K562 (cell line): ENCODE data around the gene PARK7. TPM values are rescaled to one million over a fixed set of nuclear protein-coding genes. Genes with fewer than 3 reads are reported as not detected.
A peak's percentile ranks its signal among the peaks of the same experiment; 100 is the strongest.

Source experiments
- CHD4 ChIP-seq: fragments of 200-600 bp; sonication (generic); IDR thresholded peaks from 3 replicates; pipeline ENCODE4 v1.6.1; 2012; ENCODE audit warnings: low read depth, mild to moderate bottlenecking, mixed read lengths, low read length, inconsistent platforms; ENCODE audit not compliant: insufficient read depth, insufficient replicate concordance, poor library complexity, severe bottlenecking
- CREB1 ChIP-seq, 2 experiments: sonication (generic) in 1 of 2; formaldehyde crosslinking in 1 of 2; IDR thresholded peaks; 2 replicates each; pipeline versions ENCODE4 v1.6.1 to v1.8.0; 2012 to 2022; ENCODE audit warnings: inconsistent platforms in 1 of 2, mild to moderate bottlenecking in 1 of 2, missing genetic modification reagents in 1 of 2, moderate library complexity in 1 of 2
- DNMT1 ChIP-seq: fragments of 450-650 bp; IDR thresholded peaks from 2 replicates; pipeline ENCODE4 v1.6.1; 2016; ENCODE audit warnings: antibody characterized with exemption, mild to moderate bottlenecking
- EHMT2 ChIP-seq: fragments of 450-650 bp; IDR thresholded peaks from 2 replicates; pipeline ENCODE4 v1.6.1; 2018; ENCODE audit warnings: antibody characterized with exemption
- ETV1 ChIP-seq: fragments of 450-650 bp; conservative IDR thresholded peaks from 2 replicates; pipeline ENCODE4 v1.6.1; 2016; ENCODE audit warnings: missing genetic modification characterization, control low read depth, low read depth, missing compliant biosample characterization
- GABPB1 ChIP-seq: sonication (generic); formaldehyde crosslinking; IDR thresholded peaks from 2 replicates; pipeline ENCODE4 v1.8.0; 2022; ENCODE audit warnings: mild to moderate bottlenecking, missing genetic modification reagents
- HLTF ChIP-seq: fragments of 450-650 bp; IDR thresholded peaks from 2 replicates; pipeline ENCODE4 v1.6.1; 2016
- KAT7 ChIP-seq: sonication (generic); formaldehyde crosslinking; IDR thresholded peaks from 2 replicates; pipeline ENCODE4 v1.8.0; 2022; ENCODE audit warnings: missing genetic modification reagents, mild to moderate bottlenecking, borderline replicate concordance
- KDM4B ChIP-seq, 2 experiments: fragments of 450-650 bp in 1 of 2; sonication (generic) in 1 of 2; IDR thresholded peaks; 2 replicates each; pipeline ENCODE4 v1.6.1; 2016 to 2017; ENCODE audit warnings: borderline replicate concordance in 2 of 2, antibody characterized with exemption in 1 of 2, low read depth in 1 of 2, mild to moderate bottlenecking in 1 of 2
- KHSRP ChIP-seq: fragments of 450-650 bp; IDR thresholded peaks from 2 replicates; pipeline ENCODE4 v1.6.1; 2017
- KLF6 ChIP-seq: fragments of 250-450 bp; sonication (Bioruptor Pico); IDR thresholded peaks from 2 replicates; pipeline ENCODE4 v1.4.0; 2020; ENCODE audit warnings: mild to moderate bottlenecking, moderate library complexity, borderline replicate concordance
- LARP7 ChIP-seq: fragments of 450-650 bp; IDR thresholded peaks from 2 replicates; pipeline ENCODE4 v1.6.1; 2016
- MAFF ChIP-seq: IDR thresholded peaks from 2 replicates; pipeline ENCODE4 v1.6.1; 2012; ENCODE audit warnings: low read length, improper control_type of control experiment
- MCM3 ChIP-seq: fragments of 450-650 bp; IDR thresholded peaks from 2 replicates; pipeline ENCODE4 v1.6.1; 2016
- MTA1 ChIP-seq: fragments of 450-650 bp; IDR thresholded peaks from 2 replicates; pipeline ENCODE4 v1.6.1; 2017; ENCODE audit warnings: borderline replicate concordance
- NEUROD1 ChIP-seq: fragments of 150-350 bp; IDR thresholded peaks from 2 replicates; pipeline ENCODE4 v1.6.1; 2014; ENCODE audit warnings: borderline replicate concordance, low read length, low read depth; ENCODE audit not compliant: partially characterized antibody
- PCBP2 ChIP-seq: fragments of 200-400 bp; formaldehyde crosslinking; IDR thresholded peaks from 2 replicates; pipeline ENCODE4 v1.6.1; 2018; ENCODE audit warnings: low read length, low read depth, mild to moderate bottlenecking, moderate library complexity; ENCODE audit not compliant: poor library complexity, severe bottlenecking
- PHB ChIP-seq: fragments of 250-450 bp; sonication (Bioruptor Pico); IDR thresholded peaks from 2 replicates; pipeline ENCODE4 v1.5.0; 2021
- RB1 ChIP-seq: fragments of 450-650 bp; IDR thresholded peaks from 2 replicates; pipeline ENCODE4 v1.6.1; 2017; ENCODE audit warnings: low read depth, mild to moderate bottlenecking
- RFX1 ChIP-seq: fragments of 450-650 bp; IDR thresholded peaks from 2 replicates; pipeline ENCODE4 v1.6.1; 2016; ENCODE audit warnings: mild to moderate bottlenecking, moderate library complexity
- SREBF2 ChIP-seq: sonication (generic); formaldehyde crosslinking; IDR thresholded peaks from 2 replicates; pipeline ENCODE4 v1.4.0; 2020; ENCODE audit warnings: mild to moderate bottlenecking, missing genetic modification reagents
- STAG1 ChIP-seq: sonication (generic); formaldehyde crosslinking; IDR thresholded peaks from 2 replicates; pipeline ENCODE4 v1.5.0; 2020; ENCODE audit warnings: missing genetic modification reagents, borderline replicate concordance
- TAF9B ChIP-seq: fragments of 450-650 bp; IDR thresholded peaks from 2 replicates; pipeline ENCODE4 v1.6.1; 2018; ENCODE audit warnings: mild to moderate bottlenecking; ENCODE audit not compliant: partially characterized antibody
- THAP12 ChIP-seq: fragments of 250-450 bp; sonication (Bioruptor Pico); IDR thresholded peaks from 2 replicates; pipeline ENCODE4 v1.9.0; 2021; ENCODE audit warnings: mild to moderate bottlenecking, inconsistent platforms
- ZNF398 ChIP-seq: fragments of 250-450 bp; sonication (Bioruptor Pico); IDR thresholded peaks from 2 replicates; pipeline ENCODE4 v1.8.0; 2021; ENCODE audit warnings: moderate library complexity, mild to moderate bottlenecking, inconsistent platforms
- polyA plus RNA-seq, 8 experiments: library from polyadenylated mRNA; depleted of rRNA in 4 of 8; stranded (reverse) in 5 of 8; unstranded in 3 of 8; fragments of >200 nt; fragmentation: Nextera tagmentation in 2 of 8; fragmentation: Illumina TruSeq in 1 of 8; extraction: Ambion mirVana in 2 of 8; extraction: Trizol in 1 of 8; gene quantifications; 2 replicates each; pipeline versions ENCODE4 v1.2.1 to v1.2.3, GENCODE V29; 2011 to 2014; ENCODE audit warnings: inconsistent platforms in 1 of 8, missing spikeins in 1 of 8
- total RNA-seq, 7 experiments: library from RNA; depleted of rRNA in 6 of 7; stranded (reverse); fragments of >200 nt in 6 of 7; fragmentation: Illumina TruSeq in 2 of 7; extraction: Trizol in 2 of 7; gene quantifications; 2 replicates each; pipeline versions ENCODE4 v1.2.1 to v1.2.3, GENCODE V29; 2011 to 2021; ENCODE audit warnings: low replicate concordance in 1 of 7

The PARK7 gene
- total and polyA plus RNA-seq, 9 of the 15 experiments (the other 6 are each of a cell fraction or from before 2014, with no cell fraction given): 374 to 1,298 (median 484) TPM

- TF ChIP-seq RB1: peak; percentile 34; the same call in 1 of the 2 replicates
- no peak for TF ChIP-seq LARP7
- TF ChIP-seq STAG1 (CRISPR knock-in tag): no peak
- peak; percentile 60 for TF ChIP-seq ETV1 (tag)
- no peak for TF ChIP-seq KHSRP
- no peak for TF ChIP-seq PHB (CRISPR knock-in tag)
- TF ChIP-seq KDM4B (IDR thresholded peaks at IDR 0.05; ENCODE audit: borderline replicate concordance in 2 of 2, low read depth in 1 of 2): no peak
- TF ChIP-seq TAF9B: peak; percentile 76
- TF ChIP-seq CREB1 (IDR thresholded peaks at IDR 0.05): peak; percentile 75
- TF ChIP-seq CREB1 (CRISPR knock-in tag; IDR thresholded peaks at IDR 0.05): peak; percentile 41; the same call in 1 of the 2 replicates
- TF ChIP-seq KAT7 (CRISPR knock-in tag): no peak
- TF ChIP-seq RFX1: no peak
- TF ChIP-seq SREBF2 (CRISPR knock-in tag): no peak
- TF ChIP-seq GABPB1: peak; percentile 71; the same call in 1 of the 2 replicates
- TF ChIP-seq THAP12 (CRISPR knock-in tag): no peak
- peak; percentile 45; the same call in 1 of the 2 replicates for TF ChIP-seq MAFF
- no peak for TF ChIP-seq PCBP2
- TF ChIP-seq MCM3: no peak
- TF ChIP-seq HLTF: no peak
- TF ChIP-seq EHMT2: no peak
- TF ChIP-seq NEUROD1: peak; percentile 86
- TF ChIP-seq MTA1: peak; percentile 21; the same call in 1 of the 2 replicates
- TF ChIP-seq CHD4: no peak
- TF ChIP-seq DNMT1: no peak
- no peak for TF ChIP-seq KLF6 (CRISPR knock-in tag)
- TF ChIP-seq ZNF398: no peak
These were observed 43.5 kb downstream of the PARK7 start (continued) for GRCh38 chr1:8004803-8005573.
